Pericardium fibroblast (primary cell): ENCODE measurements around the gene OR3A2. TPM values are rescaled to one million over a fixed set of nuclear protein-coding genes. Genes with fewer than 3 reads are reported as not detected.

ENCODE experiments used
- total RNA-seq: library from RNA; depleted of rRNA; stranded (reverse); fragments of >200 nt; gene quantifications from 2 replicates; pipeline ENCODE4 v1.2.3, GENCODE V29; 2015

The OR3A2 gene
- 0.70 TPM in 1 of 2 replicates, not detected in the other for total RNA-seq

GRCh38 chr17:3385869-3386816, at the start of gene OR3A2:
TSS of gene OR3A2 (minus strand) at chr17:3386308.

GRCh38 chr17:3433741-3434140, 47.6 kb upstream of the OR3A2 start, which contains the start of gene OR1E2:
TSS of gene OR1E2 (minus strand) at chr17:3433841. CDS start at chr17:3433841, 0 bp downstream.

GRCh38 chr17:3411070-3411469, 25.0 kb upstream of the OR3A2 start, which contains the start of gene OR3A3:
TSS of gene OR3A3 (plus strand) at chr17:3411370.

GRCh38 chr17:3398310-3398709, 12.2 kb upstream of the OR3A2 start, which contains the start of gene OR1E1:
TSS of gene OR1E1 (minus strand) at chr17:3398410. CDS start at chr17:3398410, 0 bp downstream.

GRCh38 chr17:3298260-3298659, 87.8 kb downstream of the OR3A2 start, which contains the start of gene OR3A1:
TSS of gene OR3A1 (minus strand) at chr17:3298360. CDS start at chr17:3292582, 5,778 bp downstream.

Other genes starting within 250 kb of the OR3A2 start
- gene OR1A2, start 188.8 kb downstream of the OR3A2 start, total RNA-seq, result not detected in 2 replicates
- not detected in 2 replicates for gene OR1A1, start 178.6 kb downstream of the OR3A2 start, total RNA-seq
- gene OR3A1, start 87.9 kb downstream of the OR3A2 start, total RNA-seq, result not detected in 2 replicates
- not detected in 2 replicates for gene OR1E1, start 12.1 kb upstream of the OR3A2 start, total RNA-seq
- gene OR3A3, start 25.1 kb upstream of the OR3A2 start, total RNA-seq, result 0.12 TPM in 1 of 2 replicates, not detected in the other
- not detected in 2 replicates for gene OR1E2, start 47.5 kb upstream of the OR3A2 start, total RNA-seq
- gene SPATA22, start 85.5 kb upstream of the OR3A2 start, total RNA-seq, result 1.0 and 2.7 TPM in 2 replicates
- 0.85 and 1.4 TPM in 2 replicates for gene ASPA, start 89.7 kb upstream of the OR3A2 start, total RNA-seq
- gene TRPV3, start 171.5 kb upstream of the OR3A2 start, total RNA-seq, result 1.2 and 1.5 TPM in 2 replicates
- gene TRPV1, start 223.1 kb upstream of the OR3A2 start, total RNA-seq, result 1.1 and 1.2 TPM in 2 replicates
- 4.6 and 9.2 TPM in 2 replicates for gene SHPK, start 249.9 kb upstream of the OR3A2 start, total RNA-seq